HG03439 (cell line): ENCODE data around the gene VPS33B.
"Not testable (repeated sequence)": the region's sequence is repeated elsewhere in the genome, so short reads cannot be mapped to it uniquely, and the experiment has no call there.

Experiments used
- ATAC-seq: cut with Tn5 transposase; IDR thresholded peaks from one replicate; pipeline ENCODE4 v1.9.1; 2021; ENCODE audit warnings: mild to moderate bottlenecking, moderate library complexity; ENCODE audit not compliant: unreplicated experiment

VPS33B gene

GRCh38 chr15:91032919-91033803 lies 10.8 kb upstream of the VPS33B start:
- no peak for ATAC-seq

GRCh38 chr15:91031796-91032195 lies 9.4 kb upstream of the VPS33B start:
- no peak for ATAC-seq

- no peak for ATAC-seq
These were observed 5.3 kb upstream of the VPS33B start for GRCh38 chr15:91027677-91028076.

GRCh38 chr15:91023720-91024119 lies 1.3 kb upstream of the VPS33B start:
- ATAC-seq, result no peak

- ATAC-seq, result no peak
These were observed 387 bp upstream of the VPS33B start for GRCh38 chr15:91022832-91023129.

GRCh38 chr15:91021516-91022074 lies 799 bp downstream of the VPS33B start:
- no peak for ATAC-seq

DNA sequence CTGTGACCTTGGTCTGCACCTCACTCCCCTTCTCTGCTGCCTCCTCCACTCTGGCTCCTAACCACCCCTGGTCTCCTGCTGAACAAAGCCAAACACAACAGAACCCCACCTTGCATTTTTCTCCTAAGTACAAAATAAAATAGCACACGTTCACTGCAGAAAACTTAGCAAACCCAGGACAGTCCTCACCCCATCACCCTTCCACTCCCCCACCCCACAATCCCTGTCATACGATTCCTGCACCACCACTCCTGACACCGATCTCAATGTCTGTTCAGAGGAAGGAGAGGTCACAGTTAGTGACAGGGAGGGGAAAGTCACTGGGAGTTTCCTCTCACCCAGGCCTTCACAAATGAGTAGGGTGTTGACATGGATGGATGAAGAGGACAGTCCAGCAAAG lies 4.2 kb downstream of the VPS33B start:
- no peak for ATAC-seq

- ATAC-seq, result no peak
These were observed 4.7 kb downstream of the VPS33B start for GRCh38 chr15:91017716-91018115.

DNA sequence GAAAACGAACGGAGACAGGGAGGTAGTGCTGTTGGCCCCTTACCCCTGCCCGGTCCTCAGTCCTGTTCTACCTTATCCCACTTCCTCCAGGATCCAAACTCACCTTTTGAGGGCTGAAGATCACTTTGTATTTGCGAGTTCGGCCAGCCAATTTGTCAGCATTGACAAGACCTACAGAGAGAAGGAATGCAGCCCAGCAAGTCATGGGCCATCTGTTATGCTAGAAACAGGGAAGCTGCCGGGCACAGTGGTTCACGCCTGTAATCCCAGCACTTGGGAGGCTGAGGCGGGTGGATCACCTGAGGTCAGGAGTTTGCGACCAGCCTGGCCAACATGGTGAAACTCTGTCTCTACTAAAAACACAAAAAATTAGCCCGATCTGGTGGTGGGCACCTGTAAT lies 8.7 kb downstream of the VPS33B start:
- not testable (repeated sequence) for ATAC-seq

GRCh38 chr15:91007266-91007665 lies 15.1 kb downstream of the VPS33B start:
- ATAC-seq, result no peak

GRCh38 chr15:91001209-91001608 lies 21.2 kb downstream of the VPS33B start:
- ATAC-seq, result no peak

- no peak for ATAC-seq
These were observed 23.7 kb downstream of the VPS33B start for GRCh38 chr15:90998737-90999136.

GRCh38 chr15:90994417-90995311 lies 27.7 kb downstream of the VPS33B start, which contains the start of gene PRC1:
TSS of gene PRC1 (minus strand) at chr15:90994535. CDS start at chr15:90994417, 118 bp downstream.
- ATAC-seq, result peak; percentile 92

- ATAC-seq, result peak; percentile 21
These were observed 28.4 kb downstream of the VPS33B start for GRCh38 chr15:90994059-90994416.

GRCh38 chr15:90991587-90992285 lies 30.7 kb downstream of the VPS33B start:
- ATAC-seq, result no peak

GRCh38 chr15:90990446-90990845 lies 31.9 kb downstream of the VPS33B start:
- ATAC-seq, result no peak

DNA sequence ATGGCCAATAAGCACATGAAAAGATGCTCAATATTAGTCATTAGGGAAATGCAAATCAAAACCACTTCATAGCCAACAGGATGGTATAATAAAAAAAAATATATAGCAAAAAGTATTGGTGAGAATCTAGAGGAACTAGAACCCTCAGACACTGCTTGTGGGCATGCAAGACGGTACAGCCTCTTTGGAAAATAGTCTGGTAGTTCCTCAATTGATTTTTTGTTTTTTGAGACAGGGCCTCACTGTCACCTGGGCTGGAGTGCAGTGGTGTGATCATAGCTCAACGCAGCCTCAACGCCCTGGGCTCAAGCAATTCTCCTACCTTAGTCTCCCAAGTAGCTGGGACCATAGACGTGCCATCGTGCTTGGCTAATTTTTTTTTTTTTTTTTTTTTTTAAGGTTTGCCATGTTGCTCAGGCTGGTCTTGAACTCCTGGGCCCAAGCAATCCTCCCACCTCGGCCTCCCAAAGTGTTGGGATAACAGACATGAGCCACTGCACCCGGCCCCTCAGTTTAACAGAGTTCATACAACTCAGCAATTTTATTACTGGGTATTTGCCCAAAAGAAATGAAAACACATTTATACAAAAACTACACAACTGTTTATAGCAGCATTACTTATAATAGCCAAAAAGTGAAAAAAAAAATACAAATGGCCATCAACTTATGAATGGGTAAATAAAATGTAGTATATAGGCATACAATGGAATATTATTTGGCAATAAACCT lies 33.2 kb downstream of the VPS33B start:
- no peak for ATAC-seq

- no peak for ATAC-seq
These were observed 34.1 kb downstream of the VPS33B start for GRCh38 chr15:90988296-90988695.

DNA sequence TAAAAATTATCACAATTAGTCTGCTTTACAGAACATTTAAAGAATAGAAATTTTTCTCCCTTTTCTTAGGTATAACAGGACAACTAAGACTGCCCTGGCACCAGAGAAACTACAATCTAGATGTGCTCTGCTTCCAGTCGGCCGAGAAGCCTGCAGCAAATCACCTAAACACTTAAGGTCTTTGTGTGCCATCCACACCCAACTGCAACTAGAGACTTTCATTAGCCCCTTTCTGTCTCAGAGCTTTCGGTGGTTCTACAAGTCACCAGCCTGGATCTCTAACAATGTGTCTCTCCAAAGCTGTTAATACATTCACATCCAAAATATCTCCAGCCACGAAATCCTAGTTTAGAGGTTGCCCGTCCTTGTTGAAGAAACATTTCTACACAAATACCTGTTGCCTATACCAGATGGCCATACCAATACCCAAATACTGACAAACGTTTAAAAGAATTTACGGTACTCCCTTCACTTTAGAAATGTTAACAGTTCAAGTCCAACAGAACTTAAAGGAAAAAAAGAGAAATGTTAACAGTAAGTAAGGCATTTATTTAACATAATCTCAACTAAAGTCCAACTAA lies 34.7 kb downstream of the VPS33B start:
- no peak for ATAC-seq
